Measurements from ENCODE around the gene BTBD19. TPM values are rescaled to one million over a fixed set of nuclear protein-coding genes. Genes with fewer than 3 reads are reported as not detected.

BTBD19 gene
- total and polyA plus RNA-seq, 9 of the 15 experiments (the other 6 are each of a cell fraction or from before 2014, with no cell fraction given), result 0.22 to 2.0 (median 0.95) TPM

GRCh38 chr1:44808063-44808937 is at the start of gene BTBD19 (continued):
- TF ChIP-seq, protein P1, sequence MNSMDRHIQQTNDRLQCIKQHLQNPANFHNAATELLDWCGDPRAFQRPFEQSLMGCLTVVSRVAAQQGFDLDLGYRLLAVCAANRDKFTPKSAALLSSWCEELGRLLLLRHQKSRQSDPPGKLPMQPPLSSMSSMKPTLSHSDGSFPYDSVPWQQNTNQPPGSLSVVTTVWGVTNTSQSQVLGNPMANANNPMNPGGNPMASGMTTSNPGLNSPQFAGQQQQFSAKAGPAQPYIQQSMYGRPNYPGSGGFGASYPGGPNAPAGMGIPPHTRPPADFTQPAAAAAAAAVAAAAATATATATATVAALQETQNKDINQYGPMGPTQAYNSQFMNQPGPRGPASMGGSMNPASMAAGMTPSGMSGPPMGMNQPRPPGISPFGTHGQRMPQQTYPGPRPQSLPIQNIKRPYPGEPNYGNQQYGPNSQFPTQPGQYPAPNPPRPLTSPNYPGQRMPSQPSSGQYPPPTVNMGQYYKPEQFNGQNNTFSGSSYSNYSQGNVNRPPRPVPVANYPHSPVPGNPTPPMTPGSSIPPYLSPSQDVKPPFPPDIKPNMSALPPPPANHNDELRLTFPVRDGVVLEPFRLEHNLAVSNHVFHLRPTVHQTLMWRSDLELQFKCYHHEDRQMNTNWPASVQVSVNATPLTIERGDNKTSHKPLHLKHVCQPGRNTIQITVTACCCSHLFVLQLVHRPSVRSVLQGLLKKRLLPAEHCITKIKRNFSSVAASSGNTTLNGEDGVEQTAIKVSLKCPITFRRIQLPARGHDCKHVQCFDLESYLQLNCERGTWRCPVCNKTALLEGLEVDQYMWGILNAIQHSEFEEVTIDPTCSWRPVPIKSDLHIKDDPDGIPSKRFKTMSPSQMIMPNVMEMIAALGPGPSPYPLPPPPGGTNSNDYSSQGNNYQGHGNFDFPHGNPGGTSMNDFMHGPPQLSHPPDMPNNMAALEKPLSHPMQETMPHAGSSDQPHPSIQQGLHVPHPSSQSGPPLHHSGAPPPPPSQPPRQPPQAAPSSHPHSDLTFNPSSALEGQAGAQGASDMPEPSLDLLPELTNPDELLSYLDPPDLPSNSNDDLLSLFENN (IDR thresholded peaks at IDR 0.05; ENCODE audit: low read depth in 2 of 2, low read length in 2 of 2), result no peak
- TF ChIP-seq OTX1 (CRISPR knock-in tag; IDR thresholded peaks at IDR 0.05) (no peak; the same call in none of the 2 replicates), HINFP (tag; conservative IDR thresholded peaks at IDR 0.05; ENCODE audit: low read depth) (no peak), NR2C2 (CRISPR knock-in tag; IDR thresholded peaks at IDR 0.05) (no peak; the same call in 1 of the 2 replicates), NR2C2 (tag; IDR thresholded peaks at IDR 0.05) (peak; percentile 65; the same call in 1 of the 2 replicates), PATZ1 (CRISPR knock-in tag; IDR thresholded peaks at IDR 0.05; ENCODE audit: borderline replicate concordance) (0 out of 2 replicates have a peak, but pooled peaks have one; percentile 13), MAZ (CRISPR knock-in tag; conservative IDR thresholded peaks at IDR 0.05 in 1 of 2, IDR thresholded peaks at IDR 0.05 in 1 of 2) (no peak; a peak in 1 of 4 replicates), NRF1 (conservative IDR thresholded peaks at IDR 0.05 in 1 of 2, IDR thresholded peaks at IDR 0.05 in 1 of 2) (no peak), C11orf30 (IDR thresholded peaks at IDR 0.05; ENCODE audit: low read depth) (no peak), KDM5B (IDR thresholded peaks at IDR 0.05; ENCODE audit: insufficient replicate concordance, low read depth, low read length) (no peak), MECOM (CRISPR knock-in tag; IDR thresholded peaks at IDR 0.05) (0 out of 2 replicates have a peak, but pooled peaks have one; percentile 3), NEUROD1 (IDR thresholded peaks at IDR 0.05; ENCODE audit: borderline replicate concordance, low read depth, low read length, partially characterized antibody) (no peak), ZKSCAN1 (IDR thresholded peaks at IDR 0.05; ENCODE audit: low read depth, low read length) (no peak), SMC3 (conservative IDR thresholded peaks at IDR 0.05; ENCODE audit: insufficient read depth, low read depth, low read length) (no peak), DIDO1 (tag; IDR thresholded peaks at IDR 0.05; ENCODE audit: low read depth) (no peak), THRAP3 (IDR thresholded peaks at IDR 0.05; ENCODE audit: borderline replicate concordance) (no peak)
- TF ChIP-seq, protein P2, sequence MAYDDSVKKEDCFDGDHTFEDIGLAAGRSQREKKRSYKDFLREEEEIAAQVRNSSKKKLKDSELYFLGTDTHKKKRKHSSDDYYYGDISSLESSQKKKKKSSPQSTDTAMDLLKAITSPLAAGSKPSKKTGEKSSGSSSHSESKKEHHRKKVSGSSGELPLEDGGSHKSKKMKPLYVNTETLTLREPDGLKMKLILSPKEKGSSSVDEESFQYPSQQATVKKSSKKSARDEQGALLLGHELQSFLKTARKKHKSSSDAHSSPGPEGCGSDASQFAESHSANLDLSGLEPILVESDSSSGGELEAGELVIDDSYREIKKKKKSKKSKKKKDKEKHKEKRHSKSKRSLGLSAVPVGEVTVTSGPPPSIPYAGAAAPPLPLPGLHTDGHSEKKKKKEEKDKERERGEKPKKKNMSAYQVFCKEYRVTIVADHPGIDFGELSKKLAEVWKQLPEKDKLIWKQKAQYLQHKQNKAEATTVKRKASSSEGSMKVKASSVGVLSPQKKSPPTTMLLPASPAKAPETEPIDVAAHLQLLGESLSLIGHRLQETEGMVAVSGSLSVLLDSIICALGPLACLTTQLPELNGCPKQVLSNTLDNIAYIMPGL (CRISPR knock-in tag; IDR thresholded peaks at IDR 0.05), result no peak

Data from K562 (cell line).